ELF-1 (cell line): ENCODE results near the gene HRH3.

Source experiments
- DNase-seq: peaks from one replicate; pipeline ENCODE4 v3.0.0-alpha.2; 2016; ENCODE audit warnings: low read depth, low spot score

Gene HRH3

GRCh38 chr20:62201173-62202082 is 18.6 kb downstream of the HRH3 start:
- no peak for DNase-seq

GRCh38 chr20:62200491-62201172 is 19.4 kb downstream of the HRH3 start:
- no peak for DNase-seq

GRCh38 chr20:62198931-62199330 is 21.1 kb downstream of the HRH3 start:
- DNase-seq: no peak

GRCh38 chr20:62198496-62198895 is 21.6 kb downstream of the HRH3 start:
- no peak for DNase-seq

GRCh38 chr20:62197801-62198200 is 22.3 kb downstream of the HRH3 start:
- no peak for DNase-seq

- no peak for DNase-seq
These were observed 22.8 kb downstream of the HRH3 start for GRCh38 chr20:62197311-62197710.

- DNase-seq: no peak
These were observed 23.8 kb downstream of the HRH3 start for GRCh38 chr20:62196286-62196685.

- no peak for DNase-seq
These were observed 24.3 kb downstream of the HRH3 start for GRCh38 chr20:62195736-62196135.

GRCh38 chr20:62195075-62195405 is 25.0 kb downstream of the HRH3 start:
- no peak for DNase-seq

- no peak for DNase-seq
These were observed 26.7 kb downstream of the HRH3 start for GRCh38 chr20:62193079-62194025.

GRCh38 chr20:62192635-62193034 is 27.4 kb downstream of the HRH3 start:
- DNase-seq: no peak

- no peak for DNase-seq
These were observed 28.1 kb downstream of the HRH3 start for GRCh38 chr20:62191781-62192559.

GRCh38 chr20:62190639-62191411 is 29.3 kb downstream of the HRH3 start:
- no peak for DNase-seq

- peak; percentile 50 for DNase-seq
These were observed 32.9 kb downstream of the HRH3 start for GRCh38 chr20:62186887-62187866.

GRCh38 chr20:62186096-62186426 is 34.0 kb downstream of the HRH3 start:
- no peak for DNase-seq

GRCh38 chr20:62183426-62184142 is 36.5 kb downstream of the HRH3 start:
- peak; percentile 16 for DNase-seq

GRCh38 chr20:62182469-62183425 is 37.3 kb downstream of the HRH3 start, which contains the start of gene MTG2:
TSS of gene MTG2 (plus strand) at chr20:62183028. CDS start at chr20:62193421, 10,393 bp downstream.
- DNase-seq: peak; percentile 97
